Suprapubic skin (tissue), 3 donors: ENCODE data around the gene TRIM50.

Experiments used
- POLR2A ChIP-seq, 2 donors: fragments of 450-650 bp; IDR thresholded peaks; one replicate each; pipeline ENCODE4 v1.6.1; 2017; ENCODE audit warnings: antibody characterized with exemption in 2 of 2, mild to moderate bottlenecking in 2 of 2, moderate library complexity in 2 of 2
- TF ChIP-seq, protein P1 (sequence below), 2 donors: fragments of 200-600 bp in 1 of 2; fragments of 450-650 bp in 1 of 2; sonication (generic) in 1 of 2; IDR thresholded peaks; one replicate each; pipeline ENCODE4 v1.5.1; 2016 to 2019; ENCODE audit warnings: antibody characterized with exemption in 2 of 2, mild to moderate bottlenecking in 1 of 2, moderate library complexity in 1 of 2

DNA sequence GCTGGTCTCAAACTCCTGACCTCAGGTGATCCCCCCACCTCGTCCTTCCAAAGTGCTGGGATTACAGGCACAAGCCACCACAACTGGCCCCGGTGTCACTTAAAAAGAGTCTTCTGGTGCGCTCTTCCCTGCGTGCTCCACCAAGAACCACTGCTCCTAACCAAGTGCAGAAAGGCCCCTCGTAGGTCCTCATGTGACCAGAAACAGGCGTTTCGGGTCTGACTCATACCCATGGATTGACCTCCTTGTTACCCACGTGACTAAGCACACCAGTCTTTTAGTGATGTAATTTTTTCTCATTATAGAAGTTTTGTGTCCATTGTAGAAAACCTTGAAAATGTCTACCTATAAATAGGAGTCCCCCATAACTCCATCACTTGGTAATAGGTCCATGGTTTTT lies 14.0 kb upstream of the TRIM50 start:
- TF ChIP-seq, protein P1, sequence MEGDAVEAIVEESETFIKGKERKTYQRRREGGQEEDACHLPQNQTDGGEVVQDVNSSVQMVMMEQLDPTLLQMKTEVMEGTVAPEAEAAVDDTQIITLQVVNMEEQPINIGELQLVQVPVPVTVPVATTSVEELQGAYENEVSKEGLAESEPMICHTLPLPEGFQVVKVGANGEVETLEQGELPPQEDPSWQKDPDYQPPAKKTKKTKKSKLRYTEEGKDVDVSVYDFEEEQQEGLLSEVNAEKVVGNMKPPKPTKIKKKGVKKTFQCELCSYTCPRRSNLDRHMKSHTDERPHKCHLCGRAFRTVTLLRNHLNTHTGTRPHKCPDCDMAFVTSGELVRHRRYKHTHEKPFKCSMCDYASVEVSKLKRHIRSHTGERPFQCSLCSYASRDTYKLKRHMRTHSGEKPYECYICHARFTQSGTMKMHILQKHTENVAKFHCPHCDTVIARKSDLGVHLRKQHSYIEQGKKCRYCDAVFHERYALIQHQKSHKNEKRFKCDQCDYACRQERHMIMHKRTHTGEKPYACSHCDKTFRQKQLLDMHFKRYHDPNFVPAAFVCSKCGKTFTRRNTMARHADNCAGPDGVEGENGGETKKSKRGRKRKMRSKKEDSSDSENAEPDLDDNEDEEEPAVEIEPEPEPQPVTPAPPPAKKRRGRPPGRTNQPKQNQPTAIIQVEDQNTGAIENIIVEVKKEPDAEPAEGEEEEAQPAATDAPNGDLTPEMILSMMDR (IDR thresholded peaks at IDR 0.05) = no peak
- TF ChIP-seq POLR2A (IDR thresholded peaks at IDR 0.05) = no peak
